ENCODE data around the gene CDK5RAP2.
"Not testable (repeated sequence)": the region's sequence is repeated elsewhere in the genome, so short reads cannot be mapped to it uniquely, and the experiment has no call there.

CDK5RAP2 gene

GRCh38 chr9:120587328-120587727, 7.4 kb upstream of the CDK5RAP2 start:
- no peak for DNase-seq

GRCh38 chr9:120583958-120584369, 4.0 kb upstream of the CDK5RAP2 start:
- peak; percentile 52 for DNase-seq

GRCh38 chr9:120579139-120580050, 572 bp downstream of the CDK5RAP2 start:
- peak; percentile 3 for DNase-seq

GRCh38 chr9:120574473-120574872, 5.5 kb downstream of the CDK5RAP2 start:
- DNase-seq: no peak

GRCh38 chr9:120572472-120572871, 7.5 kb downstream of the CDK5RAP2 start:
- DNase-seq: no peak

GRCh38 chr9:120571443-120572257, 8.3 kb downstream of the CDK5RAP2 start:
- no peak for DNase-seq

GRCh38 chr9:120570296-120570695, 9.7 kb downstream of the CDK5RAP2 start:
- DNase-seq: no peak

GRCh38 chr9:120569556-120569955, 10.4 kb downstream of the CDK5RAP2 start:
- no peak for DNase-seq

GRCh38 chr9:120568816-120569215, 11.2 kb downstream of the CDK5RAP2 start:
- no peak for DNase-seq

GRCh38 chr9:120567874-120568273, 12.1 kb downstream of the CDK5RAP2 start:
- DNase-seq: no peak

GRCh38 chr9:120567081-120567480, 12.9 kb downstream of the CDK5RAP2 start:
- no peak for DNase-seq

- DNase-seq: no peak
These were observed 15.4 kb downstream of the CDK5RAP2 start for GRCh38 chr9:120564589-120564988.

GRCh38 chr9:120562861-120563443, 17.0 kb downstream of the CDK5RAP2 start:
- no peak for DNase-seq

GRCh38 chr9:120561709-120562108, 18.3 kb downstream of the CDK5RAP2 start:
- DNase-seq: no peak

- no peak for DNase-seq
These were observed 20.4 kb downstream of the CDK5RAP2 start for GRCh38 chr9:120559546-120559945.

GRCh38 chr9:120558454-120558853, 21.5 kb downstream of the CDK5RAP2 start:
- no peak for DNase-seq

- DNase-seq: no peak
These were observed 22.8 kb downstream of the CDK5RAP2 start for GRCh38 chr9:120557205-120557604.

- DNase-seq: no peak
These were observed 23.2 kb downstream of the CDK5RAP2 start for GRCh38 chr9:120556775-120557174.

- DNase-seq: no peak
These were observed 24.1 kb downstream of the CDK5RAP2 start for GRCh38 chr9:120555839-120556238.

- not testable (repeated sequence) for DNase-seq
These were observed 27.7 kb downstream of the CDK5RAP2 start for GRCh38 chr9:120552210-120552704.

GRCh38 chr9:120545701-120546550, 34.0 kb downstream of the CDK5RAP2 start:
- DNase-seq: no peak

- no peak for DNase-seq
These were observed 35.5 kb downstream of the CDK5RAP2 start for GRCh38 chr9:120544441-120544840.

Measured in activated CD4-positive, alpha-beta T cell treated with anti-CD3 and anti-CD28 coated beads, Interleukin-2, amount 50 U/mL, for 16 hours (primary cell).